Measurements from ENCODE around the gene TMEM37. TPM values are rescaled to one million over a fixed set of nuclear protein-coding genes. Genes with fewer than 3 reads are reported as not detected.

TMEM37 gene
- total RNA-seq, 4 donors from 2014 or later: 34.9 to 64.1 (median 47.8) TPM

DNA sequence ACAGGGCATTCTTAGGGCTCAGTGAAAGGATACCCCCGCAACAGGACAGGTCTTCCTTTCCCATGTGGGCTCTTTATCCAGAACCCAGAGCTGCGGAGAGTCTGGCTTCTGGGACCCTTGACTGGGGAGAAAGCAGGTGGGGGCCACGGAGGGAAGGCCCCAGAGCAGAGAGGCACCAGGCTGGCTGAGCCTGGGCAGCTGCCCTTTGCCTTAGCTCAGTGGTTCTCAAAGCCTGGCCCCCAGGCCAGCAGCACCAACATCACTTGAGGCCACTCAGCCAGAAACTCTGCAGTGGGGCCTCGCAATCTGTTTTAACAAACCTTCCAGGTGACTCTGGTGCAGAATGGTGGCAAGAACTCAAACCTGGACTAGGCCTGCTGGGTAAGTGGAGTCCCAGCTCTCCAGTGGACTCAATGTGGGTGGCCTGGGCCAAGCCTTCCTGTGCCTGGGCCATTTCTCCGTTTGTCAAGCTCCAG, 1.6 kb upstream of the TMEM37 start:
- TF ChIP-seq, protein P1, sequence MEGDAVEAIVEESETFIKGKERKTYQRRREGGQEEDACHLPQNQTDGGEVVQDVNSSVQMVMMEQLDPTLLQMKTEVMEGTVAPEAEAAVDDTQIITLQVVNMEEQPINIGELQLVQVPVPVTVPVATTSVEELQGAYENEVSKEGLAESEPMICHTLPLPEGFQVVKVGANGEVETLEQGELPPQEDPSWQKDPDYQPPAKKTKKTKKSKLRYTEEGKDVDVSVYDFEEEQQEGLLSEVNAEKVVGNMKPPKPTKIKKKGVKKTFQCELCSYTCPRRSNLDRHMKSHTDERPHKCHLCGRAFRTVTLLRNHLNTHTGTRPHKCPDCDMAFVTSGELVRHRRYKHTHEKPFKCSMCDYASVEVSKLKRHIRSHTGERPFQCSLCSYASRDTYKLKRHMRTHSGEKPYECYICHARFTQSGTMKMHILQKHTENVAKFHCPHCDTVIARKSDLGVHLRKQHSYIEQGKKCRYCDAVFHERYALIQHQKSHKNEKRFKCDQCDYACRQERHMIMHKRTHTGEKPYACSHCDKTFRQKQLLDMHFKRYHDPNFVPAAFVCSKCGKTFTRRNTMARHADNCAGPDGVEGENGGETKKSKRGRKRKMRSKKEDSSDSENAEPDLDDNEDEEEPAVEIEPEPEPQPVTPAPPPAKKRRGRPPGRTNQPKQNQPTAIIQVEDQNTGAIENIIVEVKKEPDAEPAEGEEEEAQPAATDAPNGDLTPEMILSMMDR (IDR thresholded peaks at IDR 0.05; ENCODE audit: low read depth): no peak

GRCh38 chr2:119431976-119432850, 559 bp downstream of the TMEM37 start:
- TF ChIP-seq, protein P1 (IDR thresholded peaks at IDR 0.05; ENCODE audit: low read depth): no peak

DNA sequence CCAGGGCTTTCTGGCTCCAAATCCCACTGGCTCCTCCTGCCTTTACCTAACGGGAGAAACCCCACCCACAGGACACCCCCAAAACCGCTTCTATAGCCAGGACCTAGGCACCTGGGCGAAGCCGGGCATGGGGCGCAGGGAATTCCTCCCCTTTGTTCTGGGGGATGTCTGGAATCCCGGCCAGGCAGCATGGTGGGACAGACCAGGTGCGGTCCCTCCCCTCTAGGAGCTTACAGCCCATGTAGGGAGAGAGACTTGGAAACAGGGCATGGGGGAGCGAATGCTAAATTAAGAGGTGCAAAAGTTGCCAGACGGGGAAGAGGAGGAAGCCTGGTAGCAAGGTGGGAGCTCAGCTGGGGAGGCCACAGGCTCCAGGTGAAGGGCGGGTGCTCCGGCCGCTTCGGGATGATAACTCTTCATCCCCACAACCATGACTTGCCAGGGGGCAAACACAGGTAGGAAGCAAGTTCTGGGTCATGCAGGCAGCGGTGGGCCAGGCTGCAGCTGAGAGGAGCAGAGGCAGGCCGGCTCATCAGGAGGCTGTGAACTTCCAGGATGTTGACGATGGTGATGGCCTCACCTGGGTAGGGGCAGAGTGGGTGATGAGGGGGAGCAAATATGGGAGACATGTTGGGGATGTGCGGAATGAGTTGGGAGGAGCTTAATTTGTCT, 1.3 kb downstream of the TMEM37 start:
- TF ChIP-seq, protein P1 (IDR thresholded peaks at IDR 0.05; ENCODE audit: low read depth): no peak

DNA sequence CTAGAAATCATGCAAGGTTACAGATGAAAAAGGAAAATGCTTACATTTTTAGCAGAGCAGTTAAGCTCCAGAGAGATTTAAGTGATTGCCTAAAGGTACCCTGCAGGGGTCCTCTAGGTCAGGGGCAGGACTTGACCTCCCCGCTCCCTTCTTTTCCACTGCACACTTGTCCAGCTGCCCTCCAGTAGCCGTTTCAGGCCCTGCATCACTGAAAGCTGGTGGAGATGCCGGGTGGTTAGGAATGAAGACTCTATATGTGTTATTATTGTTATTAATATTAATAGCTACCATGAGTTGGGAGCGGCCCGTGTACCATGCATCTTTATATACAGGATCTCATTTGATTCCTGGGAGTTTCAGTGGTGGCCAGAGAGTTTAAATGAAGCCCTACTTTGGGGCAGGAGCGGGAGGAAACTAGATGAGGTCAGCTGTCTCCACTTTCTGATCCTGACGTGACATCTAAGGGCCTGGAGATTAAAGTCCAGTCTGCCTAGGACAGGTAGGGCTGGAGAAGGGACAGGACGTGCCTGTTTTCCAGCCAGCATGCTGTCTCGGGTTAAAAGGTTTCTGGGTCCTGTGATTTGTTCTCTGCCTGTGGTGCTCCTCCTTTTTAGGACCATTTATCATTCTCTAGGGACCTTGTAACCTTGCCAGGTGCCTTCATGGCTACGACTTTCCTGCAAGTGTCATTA, 2.1 kb downstream of the TMEM37 start:
- TF ChIP-seq, protein P1 (IDR thresholded peaks at IDR 0.05; ENCODE audit: low read depth): no peak

DNA sequence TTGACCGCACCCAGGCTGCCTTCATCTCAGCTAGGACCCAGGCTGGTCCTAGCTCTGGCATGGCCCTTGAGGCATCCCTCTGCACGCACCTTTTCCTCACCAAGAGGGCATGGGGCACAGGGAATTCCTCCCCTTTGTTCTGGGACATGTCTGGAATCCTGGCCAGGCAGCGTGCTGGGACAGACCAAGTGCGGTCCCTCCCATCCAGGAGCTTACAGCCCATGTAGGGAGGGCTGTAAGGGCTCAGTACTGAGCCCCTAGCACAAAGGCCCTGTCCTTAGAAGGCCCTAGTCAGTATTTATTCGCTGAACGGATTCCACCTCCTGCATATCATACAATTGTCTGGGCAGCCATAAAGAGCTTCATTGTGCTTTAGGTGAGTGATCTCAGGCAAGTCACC, 3.0 kb downstream of the TMEM37 start:
- TF ChIP-seq, protein P1 (IDR thresholded peaks at IDR 0.05; ENCODE audit: low read depth): no peak

DNA sequence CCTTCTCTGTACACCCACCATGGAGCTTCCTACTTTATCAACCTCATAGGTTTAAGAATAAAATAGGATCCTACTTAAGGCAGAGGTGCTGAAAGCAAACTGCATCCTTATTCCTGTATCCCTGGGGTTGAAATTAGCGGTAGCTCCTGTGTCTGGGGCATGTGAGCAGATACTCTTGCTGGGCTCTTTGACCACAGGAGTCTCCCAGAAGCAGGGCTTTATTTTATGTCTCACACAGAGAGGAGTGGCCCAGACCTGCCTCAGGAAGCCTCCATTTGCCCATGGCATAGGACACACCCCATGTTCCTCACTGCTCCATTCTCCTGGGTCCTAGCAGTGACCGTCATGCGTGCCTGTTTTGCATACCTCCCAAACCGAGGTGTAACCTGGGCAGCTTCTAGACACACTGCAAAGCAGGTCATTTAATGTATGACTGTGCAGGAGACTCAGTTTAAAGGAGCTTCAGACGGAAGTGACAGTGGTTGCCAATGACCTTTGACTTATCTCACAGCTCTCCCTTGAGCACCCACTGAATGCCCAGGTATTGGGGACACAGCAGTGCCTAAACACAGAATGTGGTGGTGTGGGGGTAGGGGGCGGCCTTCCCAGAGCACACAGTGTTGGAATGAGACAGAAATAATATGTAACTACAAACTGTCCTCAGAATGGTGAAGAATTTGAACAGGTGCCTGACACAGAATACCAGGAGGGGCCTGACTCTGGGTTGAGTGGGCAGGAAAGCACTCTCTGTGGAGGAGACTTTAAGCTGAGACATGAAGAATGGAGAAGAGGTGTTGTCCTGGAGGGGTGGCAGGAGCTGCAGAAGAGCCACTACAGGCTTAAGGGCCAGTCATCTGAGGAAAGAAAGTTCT, 3.7 kb downstream of the TMEM37 start:
- TF ChIP-seq, protein P1 (IDR thresholded peaks at IDR 0.05; ENCODE audit: low read depth): no peak
